GM23248 (cell line): ENCODE measurements around the gene SEMA3F. TPM values are rescaled to one million over a fixed set of nuclear protein-coding genes. Genes with fewer than 3 reads are reported as not detected.

Experiments
- DNase-seq: peaks from one replicate; pipeline ENCODE4 v3.0.0-alpha.2; 2015
- H2AFZ ChIP-seq: fragments of 200-600 bp; sonication (generic); 2 replicates; pipeline ENCODE4 v1.6.1; 2016; ENCODE audit warnings: antibody characterized with exemption
- H3F3A ChIP-seq: fragments of 200-600 bp; sonication (generic); 2 replicates; pipeline ENCODE4 v1.6.1; 2016; ENCODE audit warnings: mild to moderate bottlenecking, antibody characterized with exemption, mixed run types; ENCODE audit not compliant: insufficient read depth
- H3K27ac ChIP-seq: fragments of 200-600 bp; sonication (generic); 2 replicates; pipeline ENCODE4 v1.5.1; 2016; ENCODE audit warnings: mild to moderate bottlenecking
- H3K27me3 ChIP-seq: fragments of 200-600 bp; sonication (generic); replicated peaks from 2 replicates; pipeline ENCODE4 v1.6.1; 2016; ENCODE audit warnings: mild to moderate bottlenecking; ENCODE audit not compliant: insufficient read depth
- H3K36me3 ChIP-seq: fragments of 200-600 bp; sonication (generic); 2 replicates; pipeline ENCODE4 v1.6.1; 2016; ENCODE audit warnings: low read depth, mild to moderate bottlenecking
- H3K4me1 ChIP-seq: fragments of 200-600 bp; sonication (generic); 2 replicates; pipeline ENCODE4 v1.6.1; 2016; ENCODE audit warnings: mild to moderate bottlenecking; ENCODE audit not compliant: insufficient read depth
- H3K4me2 ChIP-seq: fragments of 200-600 bp; sonication (generic); one replicate; pipeline ENCODE4 v1.6.1; 2016; ENCODE audit warnings: mild to moderate bottlenecking; ENCODE audit not compliant: unreplicated experiment
- H3K4me3 ChIP-seq: fragments of 200-600 bp; sonication (generic); 2 replicates; pipeline ENCODE4 v1.5.1; 2016; ENCODE audit warnings: mild to moderate bottlenecking
- H3K79me2 ChIP-seq: fragments of 200-600 bp; sonication (generic); 2 replicates; pipeline ENCODE4 v1.6.1; 2016; ENCODE audit warnings: mild to moderate bottlenecking; ENCODE audit not compliant: insufficient read depth
- H3K9ac ChIP-seq: fragments of 200-600 bp; sonication (generic); 2 replicates; pipeline ENCODE4 v1.6.1; 2016; ENCODE audit warnings: mild to moderate bottlenecking
- H3K9me2 ChIP-seq: fragments of 200-600 bp; sonication (generic); 2 replicates; pipeline ENCODE4 v1.6.1; 2016; ENCODE audit warnings: mixed run types, mild to moderate bottlenecking, moderate library complexity; ENCODE audit not compliant: insufficient read depth
- H3K9me3 ChIP-seq: fragments of 200-600 bp; sonication (generic); one replicate; pipeline ENCODE4 v1.6.1; 2017; ENCODE audit warnings: low read depth
- H4K20me1 ChIP-seq: fragments of 200-600 bp; sonication (generic); 2 replicates; pipeline ENCODE4 v1.6.0; 2016; ENCODE audit not compliant: insufficient read depth
- EZH2 ChIP-seq: fragments of 200-600 bp; sonication (generic); IDR thresholded peaks from 2 replicates; pipeline ENCODE4 v1.6.1; 2018; ENCODE audit warnings: antibody characterized with exemption, mild to moderate bottlenecking; ENCODE audit not compliant: insufficient read depth, poor library complexity, severe bottlenecking
- EZH2phosphoT487 ChIP-seq: fragments of 200-600 bp; sonication (generic); IDR thresholded peaks from 2 replicates; pipeline ENCODE4 v1.6.1; 2018; ENCODE audit warnings: antibody characterized with exemption, moderate library complexity, mild to moderate bottlenecking, low read depth; ENCODE audit not compliant: insufficient read depth
- WGBS, 2 experiments: methylation state at CpG; one replicate each; pipeline ENCODE4 v1.1.6; 2015 to 2017; ENCODE audit warnings: low lambda C conversion rate in 2 of 2, low coverage in 1 of 2; ENCODE audit errors: missing lambda C conversion rate in 2 of 2; 5-methylcytosine and 5-hydroxymethylcytosine counted together
- in situ Hi-C: fragments of 300-500 bp; cut with MboI; formaldehyde crosslinking; loops from 2 replicates; pipeline ENCODE4 v1.15.0; 2020
- polyA plus RNA-seq: library from polyadenylated mRNA; unstranded; fragments of >200 nt; fragmentation: Nextera tagmentation; extraction: Ambion mirVana; gene quantifications from 2 replicates; pipeline ENCODE4 v1.2.1, GENCODE V29; 2016
- total RNA-seq: library from RNA; depleted of rRNA; stranded (reverse); fragments of >200 nt; shearing (Covaris generic); gene quantifications from 2 replicates; pipeline ENCODE4 v1.2.3, GENCODE V29; 2014

The SEMA3F gene
- total and polyA plus RNA-seq, 2 experiments from 2014 or later, result 0.54 to 3.2 TPM

DNA sequence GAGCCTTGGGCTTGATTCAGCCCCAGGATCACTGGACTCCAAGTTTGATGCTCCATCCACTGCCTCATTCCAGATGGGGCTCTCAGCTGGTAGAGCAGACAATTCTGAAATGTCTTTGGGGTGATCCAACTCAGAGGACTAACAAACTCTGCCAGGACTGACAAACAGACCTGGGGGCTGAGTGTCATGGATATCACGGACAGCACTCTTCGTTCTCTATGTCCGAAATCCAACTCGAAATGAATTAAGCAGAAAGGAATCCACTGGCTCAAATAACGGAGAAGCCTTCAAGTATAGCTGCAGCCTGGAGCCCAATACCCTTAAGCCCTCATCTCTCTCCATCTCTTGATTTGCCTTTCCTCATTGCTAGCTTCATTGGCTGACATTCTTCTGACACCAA, 64.2 kb downstream of the SEMA3F start:
- no peak overlapping the region for H3K4me3 ChIP-seq
- 65 to 67% methylated on average over 5 of the region's 5 CpGs for WGBS, 2 experiments
- no peaks in the 10 kb centered on the region for H4K20me1 ChIP-seq

DNA sequence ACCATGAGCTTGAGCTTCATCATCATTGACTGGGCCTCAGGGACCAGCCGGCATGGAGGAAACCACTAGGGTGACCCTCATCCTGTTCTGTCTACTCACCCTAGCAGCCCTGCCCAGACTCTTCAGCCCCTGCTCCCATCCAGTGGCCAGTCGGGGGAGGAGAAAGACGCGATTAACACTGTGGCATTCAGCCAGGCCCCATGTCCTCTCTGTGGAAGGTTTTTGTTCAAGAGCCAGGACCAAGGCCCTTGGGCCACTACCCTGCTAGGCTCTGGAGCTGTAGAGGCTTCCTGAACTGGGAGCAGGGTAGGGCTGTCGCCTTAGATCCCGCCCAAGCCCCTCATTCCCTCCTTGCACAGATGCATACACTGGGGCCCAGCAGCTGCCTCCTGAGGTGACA, 65.0 kb downstream of the SEMA3F start:
- Histone ChIP-seq H3K9me3 (no peaks in the 10 kb centered on the region), H4K20me1 (no peaks in the 10 kb centered on the region), H3K9ac (no peak overlapping the region), H3K4me2 (no peak overlapping the region), H3K79me2 (no peaks in the 10 kb centered on the region), H3K36me3 (no peaks in the 10 kb centered on the region), H3K4me1 (no peaks in the 10 kb centered on the region), H3K4me3 (no peak overlapping the region), H3F3A (no peaks in the 10 kb centered on the region), H3K27ac (no peak overlapping the region), H3K27me3 (no peaks in the 10 kb centered on the region), H2AFZ (no peak overlapping the region), H3K9me2 (no peaks in the 10 kb centered on the region)
- no peak for DNase-seq
- in situ Hi-C loops, result loop anchor here (25.0 kb wide), 1 partner anchor 317 kb away; no protein-coding TSS in a partner anchor
- TF ChIP-seq EZH2phosphoT487, result no peak
- TF ChIP-seq EZH2, result no peak
- WGBS, 2 experiments, result 52 to 60% methylated on average over 6 of the region's 6 CpGs

More for the DNA sequence above, 64.2 kb downstream of the SEMA3F start:
- H3K4me1 ChIP-seq, result no peaks in the 10 kb centered on the region
- no peak for DNase-seq
- no peaks in the 10 kb centered on the region for H3F3A ChIP-seq
- no peaks in the 10 kb centered on the region for H3K36me3 ChIP-seq
- H3K4me2 ChIP-seq, result no peak overlapping the region
- H3K9me2 ChIP-seq, result no peaks in the 10 kb centered on the region
- in situ Hi-C loops, result loop anchor here (25.0 kb wide), 1 partner anchor 318 kb away; no protein-coding TSS in a partner anchor
- H3K79me2 ChIP-seq, result no peaks in the 10 kb centered on the region
- no peak for TF ChIP-seq EZH2phosphoT487
- TF ChIP-seq EZH2, result no peak
- H3K27ac ChIP-seq, result no peak overlapping the region
- H3K27me3 ChIP-seq, result no peaks in the 10 kb centered on the region
- H3K9ac ChIP-seq, result no peak overlapping the region
- no peak overlapping the region for H2AFZ ChIP-seq
- H3K9me3 ChIP-seq, result no peaks in the 10 kb centered on the region

DNA sequence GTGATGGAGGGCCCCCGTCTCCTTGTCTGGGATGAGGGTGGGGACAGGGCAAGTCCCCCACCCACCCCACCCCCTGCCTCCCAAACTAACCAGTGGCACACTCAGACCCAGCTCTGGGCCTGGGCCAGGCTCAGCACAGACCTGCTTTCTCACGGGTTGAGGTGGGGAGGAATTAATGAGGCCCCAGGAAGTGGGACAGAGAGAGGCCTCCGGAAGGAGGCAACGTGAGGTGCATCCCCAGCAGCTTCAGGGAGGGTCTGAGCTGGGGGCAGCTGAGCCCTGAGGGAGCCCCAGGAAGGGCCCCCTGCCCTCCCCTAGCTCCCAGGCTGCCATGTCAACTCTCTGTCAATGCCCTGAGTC, 65.9 kb downstream of the SEMA3F start:
- H3K4me3 ChIP-seq, result no peak overlapping the region
- 70 to 78% methylated on average over 4 of the region's 4 CpGs for WGBS, 2 experiments
- H3K4me1 ChIP-seq, result no peaks in the 10 kb centered on the region
- in situ Hi-C loops, result loop anchor here (25.0 kb wide), 1 partner anchor 316 kb away; no protein-coding TSS in a partner anchor
- no peak overlapping the region for H3K27ac ChIP-seq
- no peaks in the 10 kb centered on the region for H3K36me3 ChIP-seq
- no peaks in the 10 kb centered on the region for H3K79me2 ChIP-seq
- H3F3A ChIP-seq, result no peaks in the 10 kb centered on the region
- no peaks in the 10 kb centered on the region for H3K9me2 ChIP-seq
- no peak for TF ChIP-seq EZH2phosphoT487
- TF ChIP-seq EZH2, result no peak
- no peak for DNase-seq
- H3K27me3 ChIP-seq, result no peaks in the 10 kb centered on the region
- H3K4me2 ChIP-seq, result no peak overlapping the region
- H2AFZ ChIP-seq, result no peak overlapping the region
- H4K20me1 ChIP-seq, result no peaks in the 10 kb centered on the region
- H3K9ac ChIP-seq, result no peak overlapping the region
- no peaks in the 10 kb centered on the region for H3K9me3 ChIP-seq

DNA sequence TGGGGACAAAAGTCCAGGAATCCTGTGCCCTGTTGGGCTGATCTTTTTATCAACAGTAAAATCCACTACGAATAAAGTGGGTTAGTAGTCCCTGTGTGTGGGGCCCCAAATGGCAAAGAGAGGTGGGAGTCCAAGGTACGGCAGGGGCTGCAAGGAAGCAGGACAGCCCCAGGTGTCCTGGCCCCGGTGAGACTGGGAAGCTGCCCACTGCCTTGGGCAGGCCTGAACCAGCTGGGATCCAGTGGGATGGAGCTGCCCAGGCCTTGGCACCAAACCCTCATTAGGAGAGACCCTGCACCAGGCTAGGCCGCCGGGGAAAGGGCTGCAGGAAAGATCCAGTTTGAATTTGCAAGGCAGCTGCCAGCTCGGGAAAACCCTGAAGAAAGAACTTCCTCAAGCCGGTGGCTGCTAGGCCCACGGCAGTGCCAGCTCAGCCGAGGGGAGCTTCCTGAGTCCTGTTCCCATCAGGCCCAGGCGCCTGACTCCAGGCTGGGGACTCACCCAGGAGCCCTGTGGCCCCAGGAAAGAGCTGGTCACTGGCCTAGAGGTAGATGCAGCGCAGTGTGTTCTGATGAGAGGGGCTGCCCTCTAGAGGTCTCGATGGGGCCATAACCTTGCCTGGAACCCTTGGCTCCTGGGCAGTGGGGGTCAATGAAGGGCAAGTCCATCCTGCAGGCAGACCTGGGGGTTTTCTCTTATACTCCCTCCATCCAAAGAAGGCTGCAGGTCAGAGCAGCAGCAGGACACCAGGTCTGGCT, 66.5 kb downstream of the SEMA3F start:
- Histone ChIP-seq H3K27ac (no peak overlapping the region), H3K4me2 (no peak overlapping the region), H2AFZ (no peak overlapping the region), H4K20me1 (no peaks in the 10 kb centered on the region), H3K36me3 (no peaks in the 10 kb centered on the region), H3K4me3 (no peak overlapping the region), H3K9me3 (no peaks in the 10 kb centered on the region), H3K9ac (no peak overlapping the region), H3K79me2 (no peaks in the 10 kb centered on the region), H3K9me2 (no peaks in the 10 kb centered on the region), H3K27me3 (no peaks in the 10 kb centered on the region), H3F3A (no peaks in the 10 kb centered on the region), H3K4me1 (no peaks in the 10 kb centered on the region)
- TF ChIP-seq EZH2phosphoT487, result no peak
- TF ChIP-seq EZH2, result no peak
- 73% methylated on average over 11 to 12 of the region's 12 CpGs for WGBS, 2 experiments
- in situ Hi-C loops, result loop anchor here (25.0 kb wide), 1 partner anchor 316 kb away; no protein-coding TSS in a partner anchor
- DNase-seq, result no peak
